CD8-positive, alpha-beta memory T cell (primary cell): ENCODE results near the gene STUM. TPM values are rescaled to one million over a fixed set of nuclear protein-coding genes. Genes with fewer than 3 reads are reported as not detected.

ENCODE experiments used
- CTCF ChIA-PET: fragments of 350-600 bp; sonication (Branson Sonifier 250); formaldehyde crosslinking; loops from one replicate; lab custom pipeline; 2021; ENCODE audit warnings: antibody characterized with exemption; lab: Charles Lee
- POLR2A ChIA-PET: fragments of 350-600 bp; sonication (Branson Sonifier 250); formaldehyde crosslinking; loops from one replicate; lab custom pipeline; 2021; ENCODE audit warnings: antibody characterized with exemption; lab: Charles Lee
- DNase-seq, 5 donors: peaks; one replicate each; pipeline versions ENCODE4 v3.0.0 to v3.0.0-alpha.2; 2020 to 2022; ENCODE audit warnings: mixed read lengths in 1 of 5
- H3K27ac ChIP-seq: one replicate; pipeline ENCODE4 v1.7.0; 2013; ENCODE audit warnings: low read depth, mild to moderate bottlenecking, low read length, moderate library complexity
- H3K27me3 ChIP-seq: 2 replicates; pipeline ENCODE4 v1.7.0; 2013; ENCODE audit warnings: low read length, mild to moderate bottlenecking; ENCODE audit not compliant: insufficient read depth, poor library complexity, severe bottlenecking
- H3K36me3 ChIP-seq: 2 replicates; pipeline ENCODE4 v1.7.0; 2013; ENCODE audit warnings: mild to moderate bottlenecking, low read length, moderate library complexity; ENCODE audit not compliant: insufficient read depth
- H3K4me1 ChIP-seq: 2 replicates; pipeline ENCODE4 v1.7.0; 2013; ENCODE audit warnings: mild to moderate bottlenecking, low read length, moderate library complexity; ENCODE audit not compliant: insufficient read depth
- H3K4me3 ChIP-seq: 2 replicates; pipeline ENCODE4 v1.7.0; 2013; ENCODE audit warnings: mild to moderate bottlenecking, low read length
- H3K9me3 ChIP-seq: 2 replicates; pipeline ENCODE4 v1.7.0; 2013; ENCODE audit warnings: mild to moderate bottlenecking, low read length
- H3K27ac Mint-ChIP-seq, 8 donors: one replicate each; pipeline ENCODE4 v1.8.0; 2020 to 2021; ENCODE audit warnings: mixed read lengths in 8 of 8, mild to moderate bottlenecking in 6 of 8, inconsistent platforms in 3 of 8, moderate library complexity in 3 of 8
- H3K27me3 Mint-ChIP-seq, 2 donors: one replicate each; pipeline ENCODE4 v1.8.0; 2020 to 2021; ENCODE audit warnings: mixed read lengths in 2 of 2, mild to moderate bottlenecking in 1 of 2, moderate library complexity in 1 of 2
- H3K36me3 Mint-ChIP-seq, 3 donors: one replicate each; pipeline ENCODE4 v1.8.0; 2020 to 2021; ENCODE audit warnings: mixed read lengths in 3 of 3, inconsistent platforms in 1 of 3, mild to moderate bottlenecking in 1 of 3
- H3K4me1 Mint-ChIP-seq, 3 donors: one replicate each; pipeline ENCODE4 v1.8.0; 2020 to 2021; ENCODE audit warnings: mixed read lengths in 3 of 3, inconsistent platforms in 1 of 3, mild to moderate bottlenecking in 1 of 3
- H3K4me3 Mint-ChIP-seq, 7 donors: one replicate each; pipeline ENCODE4 v1.8.0; 2020 to 2021; ENCODE audit warnings: mixed read lengths in 7 of 7, mild to moderate bottlenecking in 6 of 7, moderate library complexity in 4 of 7, inconsistent platforms in 2 of 7
- H3K9me3 Mint-ChIP-seq, 5 donors: one replicate each; pipeline ENCODE4 v1.8.0; 2020 to 2022; ENCODE audit warnings: mixed read lengths in 5 of 5, mild to moderate bottlenecking in 3 of 5, moderate library complexity in 2 of 5, inconsistent platforms in 1 of 5
- polyA plus RNA-seq: library from polyadenylated mRNA; unstranded; fragments of 300-500 nt; fragmentation: Illumina TruSeq; gene quantifications from one replicate; pipeline ENCODE4 v1.2.3, GENCODE V29; 2021
- total RNA-seq, 2 experiments: library from RNA; stranded (reverse); gene quantifications; one replicate each; pipeline ENCODE4 v1.2.3, GENCODE V29; 2021

Gene STUM
- total and polyA plus RNA-seq, 3 experiments from 2014 or later: 0.13 TPM; not detected in 2

GRCh38 chr1:226653311-226653921, 104.9 kb downstream of the STUM start:
- H3K4me3 Mint-ChIP-seq: peak overlapping the region; percentile 75 to 90 (median 82)
- POLR2A ChIA-PET: interaction anchor here (0.7 to 3.3 kb wide), 9 partner anchors 9 to 85 kb away, joined by 3 to 28 read pairs (median 7); partner anchors contain the start of gene ITPKB
- peak overlapping the region; percentile 74 for H3K27ac ChIP-seq
- no peak overlapping the region for H3K27ac Mint-ChIP-seq
- peaks cover 0 to 1% of the 10 kb centered on the region in 2 donors for H3K27me3 Mint-ChIP-seq
- peaks cover 0 to 48% (median 24%) of the 10 kb centered on the region in 3 donors for H3K4me1 Mint-ChIP-seq
- no peaks in the 10 kb centered on the region for H3K9me3 ChIP-seq
- CTCF ChIA-PET: interaction anchor here (1.0 to 3.0 kb wide), 17 partner anchors 9 to 174 kb away, joined by 3 to 15 read pairs (median 5); partner anchors contain the start of gene ITPKB
- H3K27me3 ChIP-seq: no peaks in the 10 kb centered on the region
- peaks cover 0 to 41% (median 5%) of the 10 kb centered on the region in 3 donors for H3K36me3 Mint-ChIP-seq
- peak overlapping the region; percentile 44 for H3K4me3 ChIP-seq
- H3K9me3 Mint-ChIP-seq: no peaks in the 10 kb centered on the region
- peaks cover 14% of the 10 kb centered on the region for H3K4me1 ChIP-seq
- peak; percentile 68 to 87 (median 83) for DNase-seq
- H3K36me3 ChIP-seq: peaks cover 8% of the 10 kb centered on the region

GRCh38 chr1:226654046-226654667, 105.6 kb downstream of the STUM start:
- Mint-ChIP-seq H3K4me1 (peaks cover 0 to 47% (median 23%) of the 10 kb centered on the region in 3 donors), H3K27ac (no peak overlapping the region), H3K9me3 (no peaks in the 10 kb centered on the region), H3K4me3 (peak overlapping the region; percentile 75 to 90 (median 82)), H3K36me3 (peaks cover 0 to 36% (median 3%) of the 10 kb centered on the region in 3 donors), H3K27me3 (peaks cover 0 to 1% of the 10 kb centered on the region in 2 donors)
- H3K36me3 ChIP-seq: peaks cover 3% of the 10 kb centered on the region
- ChIA-PET CTCF (interaction anchor here (0.6 to 1.7 kb wide), 18 partner anchors 9 to 173 kb away, joined by 3 to 8 read pairs (median 4); partner anchors contain the start of gene ITPKB), POLR2A (interaction anchor here (0.9 to 3.3 kb wide), 8 partner anchors 8 to 84 kb away, joined by 3 to 28 read pairs (median 8); partner anchors contain the start of gene ITPKB)
- no peaks in the 10 kb centered on the region for H3K27me3 ChIP-seq
- H3K9me3 ChIP-seq: no peaks in the 10 kb centered on the region
- H3K4me1 ChIP-seq: peaks cover 14% of the 10 kb centered on the region
- peak in 1 of 5 donors; percentile 44 for DNase-seq
- peak overlapping the region; percentile 44 for H3K4me3 ChIP-seq
- peak overlapping the region; percentile 74 for H3K27ac ChIP-seq

- Histone ChIP-seq H3K9me3 (no peaks in the 10 kb centered on the region), H3K4me3 (peak overlapping the region; percentile 44), H3K27me3 (no peaks in the 10 kb centered on the region), H3K4me1 (peaks cover 14% of the 10 kb centered on the region), H3K36me3 (no peaks in the 10 kb centered on the region), H3K27ac (peak overlapping the region; percentile 74)
- H3K27me3 Mint-ChIP-seq: no peaks in the 10 kb centered on the region
- ChIA-PET CTCF (interaction anchor here (0.6 to 1.7 kb wide), 8 partner anchors 10 to 84 kb away, joined by 3 to 8 read pairs (median 4); partner anchors contain the start of gene ITPKB), POLR2A (interaction anchor here (0.9 to 3.3 kb wide), 6 partner anchors 8 to 84 kb away, joined by 3 to 28 read pairs (median 8); partner anchors contain the start of gene ITPKB)
- DNase-seq: peak in 1 of 5 donors; percentile 32
- H3K36me3 Mint-ChIP-seq: peaks cover 0 to 33% (median 0%) of the 10 kb centered on the region in 3 donors
- no peaks in the 10 kb centered on the region for H3K9me3 Mint-ChIP-seq
- no peak overlapping the region for H3K27ac Mint-ChIP-seq
- peaks cover 0 to 46% (median 23%) of the 10 kb centered on the region in 3 donors for H3K4me1 Mint-ChIP-seq
- peak overlapping the region in 6 of 7 donors; percentile 77 to 90 (median 82) for H3K4me3 Mint-ChIP-seq
These were observed 106.1 kb downstream of the STUM start for GRCh38 chr1:226654668-226655055.

GRCh38 chr1:226655251-226656163, 106.9 kb downstream of the STUM start:
- H3K27ac Mint-ChIP-seq: no peak overlapping the region
- Histone ChIP-seq H3K4me1 (peaks cover 8% of the 10 kb centered on the region), H3K27ac (peak overlapping the region; percentile 74), H3K9me3 (no peaks in the 10 kb centered on the region), H3K36me3 (no peaks in the 10 kb centered on the region), H3K4me3 (peak overlapping the region; percentile 44), H3K27me3 (no peaks in the 10 kb centered on the region)
- peak overlapping the region in 6 of 7 donors; percentile 50 to 90 (median 80) for H3K4me3 Mint-ChIP-seq
- peaks cover 0 to 47% (median 23%) of the 10 kb centered on the region in 3 donors for H3K4me1 Mint-ChIP-seq
- no peaks in the 10 kb centered on the region for H3K9me3 Mint-ChIP-seq
- CTCF ChIA-PET: interaction anchor here (1.0 to 1.5 kb wide), 3 partner anchors 16 to 81 kb away, joined by 3 read pairs; no protein-coding TSS in a partner anchor
- peaks cover 0 to 33% (median 2%) of the 10 kb centered on the region in 3 donors for H3K36me3 Mint-ChIP-seq
- POLR2A ChIA-PET: interaction anchor here (1.4 to 3.3 kb wide), 3 partner anchors 12 to 83 kb away, joined by 3 to 28 read pairs (median 8); partner anchors contain the start of gene ITPKB
- no peaks in the 10 kb centered on the region for H3K27me3 Mint-ChIP-seq
- peak in 3 of 5 donors; percentile 25 to 56 (median 31) for DNase-seq

GRCh38 chr1:226656201-226656600, 107.6 kb downstream of the STUM start:
- H3K9me3 ChIP-seq: no peaks in the 10 kb centered on the region
- ChIA-PET CTCF (interaction anchor here (1.4 to 1.5 kb wide), 2 partner anchors 77 to 80 kb away, joined by 3 read pairs; no protein-coding TSS in a partner anchor), POLR2A (interaction anchor here (0.9 to 1.4 kb wide), 2 partner anchors 11 to 21 kb away, joined by 3 read pairs; no protein-coding TSS in a partner anchor)
- H3K27me3 ChIP-seq: no peaks in the 10 kb centered on the region
- H3K4me1 ChIP-seq: peaks cover under 1% of the 10 kb centered on the region
- no peaks in the 10 kb centered on the region for H3K36me3 ChIP-seq
- no peaks in the 10 kb centered on the region for H3K27me3 Mint-ChIP-seq
- H3K9me3 Mint-ChIP-seq: no peaks in the 10 kb centered on the region
- peaks cover 0 to 34% (median 2%) of the 10 kb centered on the region in 3 donors for H3K36me3 Mint-ChIP-seq
- H3K4me1 Mint-ChIP-seq: peaks cover 0 to 47% (median 24%) of the 10 kb centered on the region in 3 donors
- H3K4me3 Mint-ChIP-seq: peak overlapping the region in 5 of 7 donors; percentile 20 to 90 (median 58)
- DNase-seq: peak in 1 of 5 donors; percentile 35
- peak overlapping the region in 1 of 8 donors; percentile 90 for H3K27ac Mint-ChIP-seq
- no peak overlapping the region for H3K27ac ChIP-seq
- H3K4me3 ChIP-seq: no peak overlapping the region

- ChIA-PET CTCF (interaction anchor here (1.0 to 1.5 kb wide), 3 partner anchors 22 to 80 kb away, joined by 3 read pairs; no protein-coding TSS in a partner anchor), POLR2A (interaction anchor here (0.9 to 1.4 kb wide), 2 partner anchors 11 to 20 kb away, joined by 3 read pairs; no protein-coding TSS in a partner anchor)
- Histone ChIP-seq H3K27ac (no peak overlapping the region), H3K9me3 (no peaks in the 10 kb centered on the region), H3K27me3 (no peaks in the 10 kb centered on the region), H3K4me3 (no peak overlapping the region), H3K4me1 (no peaks in the 10 kb centered on the region), H3K36me3 (no peaks in the 10 kb centered on the region)
- Mint-ChIP-seq H3K9me3 (no peaks in the 10 kb centered on the region), H3K4me3 (peak overlapping the region in 6 of 7 donors; percentile 14 to 58 (median 48)), H3K36me3 (peaks cover 0 to 36% (median 2%) of the 10 kb centered on the region in 3 donors), H3K27ac (peak overlapping the region in 1 of 8 donors; percentile 90), H3K27me3 (no peaks in the 10 kb centered on the region), H3K4me1 (peaks cover 0 to 49% (median 29%) of the 10 kb centered on the region in 3 donors)
- peak in 3 of 5 donors; percentile 41 to 87 (median 58) for DNase-seq
These were observed 108.2 kb downstream of the STUM start for GRCh38 chr1:226656601-226657277.
